Stomach (tissue), 9 donors: ENCODE measurements around the gene TMEM253. TPM values are rescaled to one million over a fixed set of nuclear protein-coding genes. Genes with fewer than 3 reads are reported as not detected.

Source experiments
- DNase-seq, 2 donors: peaks; one replicate each; pipeline versions ENCODE4 v3.0.0 to v3.0.0-alpha.2; 2013 to 2019
- H3K27ac ChIP-seq, 5 donors: fragments of 200-600 bp in 4 of 5; sonication (generic) in 4 of 5; one replicate each; pipeline ENCODE4 v1.5.1; 2013 to 2019; ENCODE audit warnings: mild to moderate bottlenecking in 1 of 5, moderate library complexity in 1 of 5
- H3K27me3 ChIP-seq, 3 donors: fragments of 200-600 bp; sonication (generic); one replicate each; pipeline ENCODE4 v1.5.1; 2017 to 2019; ENCODE audit warnings: mixed run types in 1 of 3
- H3K36me3 ChIP-seq, 4 donors: fragments of 200-600 bp; sonication (generic); 1 replicate in 3 of 4; 2 replicates in 1 of 4; pipeline ENCODE4 v1.5.1; 2016 to 2019
- H3K4me1 ChIP-seq, 4 donors: fragments of 200-600 bp; sonication (generic); one replicate each; pipeline ENCODE4 v1.5.1; 2016 to 2019
- H3K4me3 ChIP-seq, 4 donors: fragments of 200-600 bp; sonication (generic) in 3 of 4; one replicate each; pipeline ENCODE4 v1.5.1; 2016 to 2019; ENCODE audit warnings: mild to moderate bottlenecking in 1 of 4
- H3K9me3 ChIP-seq, 4 donors: fragments of 200-600 bp; sonication (generic); one replicate each; pipeline ENCODE4 v1.5.1; 2016 to 2019
- CTCF ChIP-seq, 7 experiments: fragments of 450-650 bp in 4 of 7; fragments of 200-600 bp in 3 of 7; sonication (generic) in 3 of 7; IDR thresholded peaks; one replicate each; pipeline ENCODE4 v1.5.1; 2016 to 2019; ENCODE audit warnings: antibody characterized with exemption in 7 of 7, control low read depth in 2 of 7, mild to moderate bottlenecking in 1 of 7
- EP300 ChIP-seq: sonication (generic); formaldehyde crosslinking; IDR thresholded peaks from one replicate; pipeline ENCODE4 v1.6.1; 2017; ENCODE audit warnings: antibody characterized with exemption
- POLR2A ChIP-seq, 4 donors: fragments of 450-650 bp; IDR thresholded peaks; one replicate each; pipeline ENCODE4 v1.6.1; 2016; ENCODE audit warnings: antibody characterized with exemption in 4 of 4, control low read depth in 2 of 4, mild to moderate bottlenecking in 1 of 4, moderate library complexity in 1 of 4
- POLR2AphosphoS5 ChIP-seq, 3 donors: sonication (generic); formaldehyde crosslinking; IDR thresholded peaks; one replicate each; pipeline ENCODE4 v1.6.1; 2016; ENCODE audit warnings: antibody characterized with exemption in 3 of 3
- WGBS, 5 donors: extraction: QIAGEN DNeasy Blood & Tissue Kit in 3 of 5; methylation state at CpG; one replicate each; pipeline versions ENCODE4 v1.1.5 to v1.1.7; 2013 to 2018; 5-methylcytosine and 5-hydroxymethylcytosine counted together
- intact Hi-C: fragments of 100-400 bp; cut with DNase I; formaldehyde crosslinking; loops from one replicate; pipeline ENCODE4 v1.15.1; 2023; ENCODE audit warnings: low total_unique reads
- polyA plus RNA-seq, 3 donors: library from polyadenylated mRNA; stranded (reverse); fragments of 200-250 nt; gene quantifications; one replicate each; pipeline ENCODE4 v1.2.3, GENCODE V29; 2013
- total RNA-seq, 5 donors: library from RNA; depleted of rRNA; stranded (reverse); fragments of >200 nt; gene quantifications; one replicate each; pipeline versions ENCODE4 v1.1.0 to v1.2.3, GENCODE V29; 2014 to 2016
- donor health status: healthy with polysubstance abuse.
- donor health status: Bipolar disorder and iron deficiency.
- donor health status: healthy.

TMEM253 gene
- total and polyA plus RNA-seq, 8 donors = 0.43 to 8.1 (median 1.1) TPM; not detected in 2

GRCh38 chr14:21113369-21113768 is 12.5 kb downstream of the TMEM253 start:
- no peaks in the 10 kb centered on the region for H3K4me1 ChIP-seq
- H3K4me3 ChIP-seq = no peak overlapping the region
- H3K27me3 ChIP-seq = no peaks in the 10 kb centered on the region
- intact Hi-C loops = no loop called here
- no peaks in the 10 kb centered on the region for H3K36me3 ChIP-seq
- TF ChIP-seq CTCF (IDR thresholded peaks at IDR 0.05) (no peak), POLR2A (IDR thresholded peaks at IDR 0.05) (no peak), EP300 (no peak), POLR2AphosphoS5 (IDR thresholded peaks at IDR 0.05) (no peak)
- H3K27ac ChIP-seq = no peak overlapping the region
- DNase-seq = no peak
- no peaks in the 10 kb centered on the region for H3K9me3 ChIP-seq
- 90 to 100% (median 95%) methylated on average over 2 of the region's 2 CpGs for WGBS, 5 donors

GRCh38 chr14:21118933-21119332 is 18.1 kb downstream of the TMEM253 start:
- WGBS, 5 donors = 90 to 95% (median 94%) methylated on average over 3 of the region's 3 CpGs
- Histone ChIP-seq H3K9me3 (no peaks in the 10 kb centered on the region), H3K36me3 (no peaks in the 10 kb centered on the region), H3K4me3 (no peak overlapping the region), H3K27me3 (peaks cover 0 to 4% (median 0%) of the 10 kb centered on the region in 3 donors), H3K27ac (no peak overlapping the region), H3K4me1 (no peaks in the 10 kb centered on the region)
- intact Hi-C loops = no loop called here
- TF ChIP-seq POLR2A (IDR thresholded peaks at IDR 0.05) = no peak
- TF ChIP-seq POLR2AphosphoS5 (IDR thresholded peaks at IDR 0.05) = no peak
- TF ChIP-seq EP300 = no peak
- TF ChIP-seq CTCF (IDR thresholded peaks at IDR 0.05) = no peak
- DNase-seq = no peak

- 69 to 80% (median 75%) methylated on average over 6 of the region's 6 CpGs for WGBS, 5 donors
- Histone ChIP-seq H3K36me3 (no peaks in the 10 kb centered on the region), H3K9me3 (peaks cover 0 to 7% (median 3%) of the 10 kb centered on the region in 4 donors), H3K27ac (no peak overlapping the region), H3K4me3 (no peak overlapping the region), H3K27me3 (peaks cover 0 to 4% (median 0%) of the 10 kb centered on the region in 3 donors), H3K4me1 (no peaks in the 10 kb centered on the region)
- intact Hi-C loops = no loop called here
- DNase-seq = no peak
- TF ChIP-seq POLR2A (IDR thresholded peaks at IDR 0.05) (no peak), POLR2AphosphoS5 (IDR thresholded peaks at IDR 0.05) (no peak), CTCF (IDR thresholded peaks at IDR 0.05) (no peak), EP300 (no peak)
Measured at GRCh38 chr14:21120686-21121085, 19.8 kb downstream of the TMEM253 start.

- 61 to 81% (median 71%) methylated on average over 1 of the region's 1 CpG for WGBS, 5 donors
- H3K27me3 ChIP-seq = peaks cover 0 to 4% (median 0%) of the 10 kb centered on the region in 3 donors
- no peak for DNase-seq
- no peaks in the 10 kb centered on the region for H3K4me1 ChIP-seq
- no peak overlapping the region for H3K4me3 ChIP-seq
- H3K36me3 ChIP-seq = no peaks in the 10 kb centered on the region
- intact Hi-C loops = no loop called here
- TF ChIP-seq POLR2AphosphoS5 (IDR thresholded peaks at IDR 0.05) (no peak), POLR2A (IDR thresholded peaks at IDR 0.05) (no peak), CTCF (IDR thresholded peaks at IDR 0.05) (no peak), EP300 (no peak)
- H3K9me3 ChIP-seq = peaks cover 0 to 8% (median 3%) of the 10 kb centered on the region in 4 donors
- H3K27ac ChIP-seq = no peak overlapping the region
Measured at GRCh38 chr14:21121122-21121521, 20.3 kb downstream of the TMEM253 start.
